AG09319 (cell line): ENCODE results near the gene FDX2.

Experiments
- DNase-seq: peaks from one replicate; pipeline ENCODE4 v3.0.0-alpha.2; 2010; ENCODE audit warnings: low read depth; ENCODE audit errors: extremely low read depth
- TF ChIP-seq, protein P1 (sequence below): IDR thresholded peaks from 2 replicates; pipeline ENCODE4 v1.5.1; 2011; ENCODE audit warnings: low read depth, mild to moderate bottlenecking, inconsistent platforms, low read length, moderate library complexity

Gene FDX2

DNA sequence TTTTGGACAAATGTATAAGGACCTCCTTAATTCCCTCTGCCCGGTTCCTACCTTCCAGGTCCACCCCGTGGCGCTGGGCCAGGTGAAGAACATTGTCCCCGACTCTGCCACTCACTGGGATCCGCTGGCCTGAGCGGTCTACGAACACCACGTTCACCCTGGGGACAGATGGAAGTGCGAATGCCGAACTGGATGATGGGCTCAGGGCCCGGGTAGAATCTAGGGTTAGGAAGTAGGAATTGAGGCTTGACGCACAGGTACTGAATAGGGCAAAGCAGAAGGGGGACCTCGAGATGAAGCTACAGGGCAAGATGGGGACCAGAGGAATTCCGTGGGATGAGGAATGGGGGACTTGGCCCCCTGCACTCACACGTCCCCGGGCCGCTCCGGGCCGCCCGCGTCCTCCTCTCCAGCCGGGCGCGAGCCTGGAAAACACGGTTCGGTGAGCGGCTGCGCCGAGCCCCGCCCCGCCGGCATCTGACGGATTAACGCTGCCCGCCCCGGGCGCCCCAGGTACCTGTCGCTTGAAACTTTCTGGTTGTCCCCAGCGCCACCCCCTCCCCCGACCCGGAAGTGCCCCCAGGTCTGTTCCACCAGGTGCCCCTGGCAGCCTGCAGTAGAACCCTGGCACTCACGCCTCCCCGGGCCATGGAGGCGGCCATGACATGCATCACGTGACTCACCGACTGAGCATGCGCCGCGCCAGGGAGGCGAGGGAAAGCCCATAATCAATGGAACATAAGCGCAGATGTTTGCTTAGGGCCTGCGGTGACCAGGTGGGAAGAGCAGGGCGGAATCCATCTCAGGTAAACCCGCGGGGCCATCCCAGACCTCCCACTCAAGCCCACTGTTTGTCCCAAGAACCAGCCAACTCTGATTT lies at the start of gene FDX2:
Gene FDX2, minus strand, starts transcription at position 681 of the 880 bp plus-strand sequence. Its CDS starts 19 bp downstream, at position 662.
- TF ChIP-seq, protein P1, sequence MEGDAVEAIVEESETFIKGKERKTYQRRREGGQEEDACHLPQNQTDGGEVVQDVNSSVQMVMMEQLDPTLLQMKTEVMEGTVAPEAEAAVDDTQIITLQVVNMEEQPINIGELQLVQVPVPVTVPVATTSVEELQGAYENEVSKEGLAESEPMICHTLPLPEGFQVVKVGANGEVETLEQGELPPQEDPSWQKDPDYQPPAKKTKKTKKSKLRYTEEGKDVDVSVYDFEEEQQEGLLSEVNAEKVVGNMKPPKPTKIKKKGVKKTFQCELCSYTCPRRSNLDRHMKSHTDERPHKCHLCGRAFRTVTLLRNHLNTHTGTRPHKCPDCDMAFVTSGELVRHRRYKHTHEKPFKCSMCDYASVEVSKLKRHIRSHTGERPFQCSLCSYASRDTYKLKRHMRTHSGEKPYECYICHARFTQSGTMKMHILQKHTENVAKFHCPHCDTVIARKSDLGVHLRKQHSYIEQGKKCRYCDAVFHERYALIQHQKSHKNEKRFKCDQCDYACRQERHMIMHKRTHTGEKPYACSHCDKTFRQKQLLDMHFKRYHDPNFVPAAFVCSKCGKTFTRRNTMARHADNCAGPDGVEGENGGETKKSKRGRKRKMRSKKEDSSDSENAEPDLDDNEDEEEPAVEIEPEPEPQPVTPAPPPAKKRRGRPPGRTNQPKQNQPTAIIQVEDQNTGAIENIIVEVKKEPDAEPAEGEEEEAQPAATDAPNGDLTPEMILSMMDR, result no peak
- peak; percentile 46 for DNase-seq

DNA sequence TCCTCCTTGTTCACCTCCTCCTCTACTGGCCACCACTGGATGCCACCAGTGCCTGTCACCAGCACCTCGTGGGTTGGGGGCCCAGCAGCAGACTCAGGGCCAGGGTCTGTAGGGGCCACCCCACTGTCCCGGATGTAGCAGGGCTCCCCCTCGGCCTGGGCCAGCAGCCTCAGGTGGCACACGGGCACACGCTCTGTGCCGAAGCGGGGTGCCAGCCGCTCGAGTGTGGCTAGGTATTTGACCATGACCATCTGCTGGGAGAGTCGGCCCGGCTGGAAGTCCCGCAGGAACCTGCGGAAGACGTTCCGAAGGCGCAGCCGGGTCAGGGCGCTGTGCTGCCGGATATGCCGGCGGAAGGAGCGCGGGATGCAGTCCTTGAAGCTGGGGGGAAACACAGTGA lies 49.7 kb upstream of the FDX2 start:
- DNase-seq, result no peak
- TF ChIP-seq, protein P1, result no peak

DNA sequence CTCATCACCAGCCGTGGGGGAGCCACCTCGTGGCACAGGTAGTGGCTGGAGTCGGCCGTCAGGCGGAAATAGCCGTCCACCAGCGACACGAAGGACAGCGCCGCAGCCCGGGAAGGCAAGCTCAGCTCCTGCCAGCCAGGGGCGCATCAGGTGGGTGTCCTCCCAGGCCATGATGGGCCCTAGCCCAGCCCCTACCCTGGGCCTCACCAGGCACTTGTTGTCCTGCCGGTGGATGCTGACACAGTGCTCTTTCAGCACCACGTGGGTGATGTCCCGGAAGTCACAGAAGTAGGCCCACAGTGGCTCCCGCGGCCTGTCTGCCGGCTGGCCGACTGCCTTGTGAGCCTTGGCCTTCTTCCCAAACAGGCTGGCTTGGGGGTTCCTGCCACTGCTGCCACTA lies 48.8 kb upstream of the FDX2 start:
- no peak for DNase-seq
- TF ChIP-seq, protein P1, result no peak

DNA sequence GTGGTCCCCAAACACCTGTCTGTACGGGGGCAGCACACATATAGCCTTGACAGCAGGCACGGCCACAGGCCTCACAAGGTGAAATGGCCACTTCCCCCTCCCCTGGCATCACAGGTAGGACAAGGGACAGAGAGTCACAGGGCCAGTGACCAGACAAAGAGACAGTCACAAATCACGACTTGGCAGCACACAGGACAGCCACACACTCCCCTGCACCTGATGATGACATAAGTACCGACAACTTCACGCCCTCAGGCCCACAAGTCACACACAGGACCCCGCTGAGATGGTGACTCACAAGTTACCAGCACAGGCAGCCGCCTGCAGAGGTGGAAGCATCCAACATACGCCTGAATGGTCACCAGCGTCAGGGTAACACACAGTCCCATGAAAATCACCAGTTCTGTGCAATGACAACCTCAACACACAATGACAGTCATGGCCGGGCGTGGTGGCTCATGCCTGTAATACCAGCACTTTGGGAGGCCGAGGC lies 48.0 kb upstream of the FDX2 start:
- no peak for DNase-seq
- TF ChIP-seq, protein P1, result no peak

DNA sequence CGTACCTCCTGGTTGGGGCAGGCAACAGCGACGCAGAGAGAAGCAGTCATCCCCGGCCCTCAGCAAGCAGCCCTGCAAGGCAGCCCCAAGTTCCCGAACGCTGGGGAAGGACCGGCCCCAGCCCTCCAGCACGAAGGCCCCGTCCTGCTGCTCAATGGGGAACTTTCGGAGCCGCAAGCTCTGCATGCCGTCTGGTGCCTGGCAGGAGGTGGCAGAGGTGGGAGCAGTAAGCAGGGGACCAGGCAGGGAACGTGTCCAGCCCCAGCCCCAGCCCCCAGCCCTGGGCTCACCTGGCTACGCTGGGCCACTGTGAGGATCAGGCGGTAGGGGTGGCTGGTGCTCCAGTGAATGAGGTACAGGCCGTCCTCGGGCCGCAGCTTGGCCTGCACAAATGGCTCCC lies 46.4 kb upstream of the FDX2 start:
- no peak for DNase-seq
- TF ChIP-seq, protein P1, result no peak

DNA sequence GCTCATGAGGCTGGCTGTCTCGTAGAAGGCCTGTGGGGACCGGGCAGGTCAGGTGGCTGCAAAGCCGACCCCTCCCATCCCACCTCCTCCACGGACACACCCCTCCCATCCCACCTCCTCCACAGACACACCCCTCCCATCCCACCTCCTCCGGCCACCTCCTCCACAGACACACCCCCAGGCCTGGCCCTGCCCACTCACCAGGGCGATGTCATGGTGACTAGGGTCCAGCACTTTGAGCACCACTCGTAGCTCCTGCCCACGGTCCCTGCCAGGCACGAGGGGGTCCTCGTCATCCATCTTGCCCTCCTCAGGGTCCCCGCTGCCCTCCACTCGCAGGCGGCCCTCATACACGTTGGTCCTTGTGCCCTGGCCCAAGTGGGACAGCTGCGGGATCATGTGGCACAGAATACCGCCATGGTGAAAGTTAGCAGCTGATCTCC lies 45.8 kb upstream of the FDX2 start:
- no peak for DNase-seq
- TF ChIP-seq, protein P1, result no peak

DNA sequence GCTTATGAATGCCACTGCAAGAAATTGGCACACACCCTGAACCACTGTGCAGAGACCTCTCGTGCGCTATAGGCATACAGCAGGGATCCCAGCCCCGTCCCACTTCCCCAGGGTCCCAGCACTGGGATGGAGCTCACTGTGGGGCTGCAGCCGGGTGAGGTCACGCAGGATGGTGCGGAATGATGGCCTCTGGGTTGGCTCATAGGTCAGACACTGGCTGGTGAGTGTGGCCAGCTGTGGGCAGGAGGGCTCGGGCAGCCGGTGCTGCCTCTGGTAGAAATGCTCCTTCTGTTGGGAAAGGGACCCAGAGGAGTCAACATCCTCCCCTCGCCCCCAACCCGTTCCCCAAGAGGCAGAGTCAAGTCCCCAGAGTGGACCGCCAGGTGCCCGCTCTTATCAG lies 40.6 kb upstream of the FDX2 start:
- TF ChIP-seq, protein P1, result no peak
- DNase-seq, result no peak
